HG03139 (cell line): ENCODE data around the gene CYP21A2.
"Not testable (repeated sequence)": the region's sequence is repeated elsewhere in the genome, so short reads cannot be mapped to it uniquely, and the experiment has no call there.

ENCODE experiments used
- ATAC-seq: cut with Tn5 transposase; IDR thresholded peaks from one replicate; pipeline ENCODE4 v1.9.1; 2021; ENCODE audit not compliant: unreplicated experiment

The CYP21A2 gene

GRCh38 chr6:32052626-32053025, 14.4 kb downstream of the CYP21A2 start:
- not testable (repeated sequence) for ATAC-seq

- ATAC-seq = not testable (repeated sequence)
Measured at GRCh38 chr6:32053314-32053713, 15.1 kb downstream of the CYP21A2 start.

DNA sequence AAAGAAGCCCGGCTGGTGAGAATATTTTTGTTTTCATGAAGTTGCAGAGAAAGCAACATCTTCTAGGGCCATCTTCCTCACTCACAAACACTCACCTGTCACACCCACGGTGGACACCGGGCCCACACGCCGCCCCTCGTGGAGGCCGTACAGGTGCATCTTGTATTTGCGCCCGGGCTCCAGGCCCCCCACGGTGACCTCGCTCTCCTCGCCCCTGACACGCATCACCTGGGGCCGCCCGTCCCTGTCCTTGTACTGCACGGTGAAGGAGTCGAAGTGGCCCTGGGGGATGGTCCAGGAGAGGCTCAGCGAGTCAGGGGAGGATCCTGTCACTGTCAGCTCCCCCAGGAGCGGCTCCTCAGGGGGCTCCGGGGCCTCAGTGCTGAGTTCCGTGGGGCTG, 17.5 kb downstream of the CYP21A2 start:
- not testable (repeated sequence) for ATAC-seq

- no peak for ATAC-seq
Measured at GRCh38 chr6:32056254-32056653, 18.0 kb downstream of the CYP21A2 start.

GRCh38 chr6:32057966-32058365, 19.8 kb downstream of the CYP21A2 start:
- no peak for ATAC-seq

DNA sequence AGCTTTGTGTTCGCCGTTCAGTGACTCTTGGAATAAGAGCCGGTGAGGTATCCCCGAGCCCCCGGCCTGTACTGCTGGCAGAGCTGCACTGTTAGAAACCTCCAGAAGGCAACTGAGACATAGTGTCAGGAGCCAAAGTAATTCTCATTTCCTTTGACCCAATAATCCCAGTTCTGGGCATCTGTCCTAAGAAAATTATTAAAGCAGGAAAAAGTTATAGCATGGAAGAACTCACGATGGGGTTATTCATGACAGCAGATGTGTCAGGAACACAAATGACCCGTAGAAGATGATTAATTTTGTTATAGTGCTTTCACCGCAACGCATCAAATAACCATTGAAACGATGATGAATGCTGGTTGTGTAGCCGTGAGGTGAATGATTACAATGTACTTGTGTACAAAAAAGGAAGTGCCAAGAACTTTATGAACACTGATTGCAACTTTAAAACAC, 20.3 kb downstream of the CYP21A2 start:
- no peak for ATAC-seq

DNA sequence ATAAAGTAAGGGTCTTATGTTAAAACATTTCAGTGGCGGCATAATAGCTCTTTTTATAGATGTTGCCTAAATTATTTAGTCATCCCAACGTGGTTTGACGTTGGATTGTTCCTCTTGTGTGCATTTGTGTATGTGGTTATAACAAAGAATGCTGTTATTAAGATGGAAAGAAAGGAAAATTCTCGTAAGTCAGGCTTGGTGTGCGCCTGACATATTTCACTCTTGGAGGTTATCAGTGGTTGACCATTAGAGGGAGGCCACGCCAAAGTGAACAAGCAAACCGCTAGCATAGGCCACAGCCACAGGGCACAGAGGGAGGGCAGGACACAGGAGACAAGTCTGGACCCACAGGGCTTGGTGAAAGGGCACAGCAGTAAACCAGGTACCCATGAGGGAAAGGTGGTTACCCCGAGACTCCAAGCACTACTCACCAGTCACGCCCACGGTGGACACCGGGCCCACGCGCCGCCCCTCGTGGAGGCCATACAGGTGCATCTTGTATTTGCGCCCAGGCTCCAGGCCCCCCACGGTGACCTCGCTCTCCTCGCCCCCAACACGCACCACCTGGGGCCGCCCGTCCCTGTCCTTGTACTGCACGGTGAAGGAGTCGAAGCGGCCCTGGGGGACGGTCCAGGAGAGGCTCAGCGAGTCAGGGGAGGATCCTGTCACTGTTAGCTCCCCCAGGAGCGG, 22.9 kb downstream of the CYP21A2 start:
- no peak for ATAC-seq

DNA sequence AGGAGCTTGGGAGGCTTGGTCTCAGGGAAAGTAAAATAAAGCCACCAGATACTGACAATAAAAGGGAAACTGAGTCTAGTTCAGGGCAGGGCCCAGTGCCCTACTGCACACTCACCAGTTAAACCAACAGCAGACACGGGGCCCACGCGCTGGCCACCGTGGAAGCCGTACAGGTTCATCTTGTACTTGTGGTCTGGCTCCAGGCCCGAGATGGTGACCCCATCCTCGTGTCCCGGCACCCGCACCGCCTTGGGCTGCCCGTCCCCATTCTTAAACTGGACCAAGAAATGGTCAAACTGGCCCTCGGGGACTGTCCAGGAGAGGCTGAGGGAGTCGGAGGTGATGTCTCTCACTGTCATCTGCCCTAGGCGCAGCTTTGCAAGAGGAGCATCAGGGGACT, 26.5 kb downstream of the CYP21A2 start:
- ATAC-seq = no peak

DNA sequence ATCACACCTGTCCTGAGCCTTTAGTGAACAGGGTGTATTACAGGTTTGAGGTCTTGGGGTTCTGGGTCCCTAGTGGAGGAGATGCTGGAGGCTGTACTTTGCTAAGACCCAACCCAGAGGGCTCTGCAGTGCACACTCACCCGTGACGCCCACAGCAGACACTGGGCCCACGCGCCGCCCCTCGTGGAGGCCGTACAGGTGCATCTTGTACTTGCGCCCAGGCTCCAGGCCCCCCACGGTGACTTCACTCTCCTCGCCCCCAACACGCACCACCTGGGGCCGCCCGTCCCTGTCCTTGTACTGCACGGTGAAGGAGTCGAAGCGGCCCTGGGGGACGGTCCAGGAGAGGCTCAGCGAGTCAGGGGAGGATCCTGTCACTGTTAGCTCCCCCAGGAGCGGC, 29.3 kb downstream of the CYP21A2 start:
- not testable (repeated sequence) for ATAC-seq

DNA sequence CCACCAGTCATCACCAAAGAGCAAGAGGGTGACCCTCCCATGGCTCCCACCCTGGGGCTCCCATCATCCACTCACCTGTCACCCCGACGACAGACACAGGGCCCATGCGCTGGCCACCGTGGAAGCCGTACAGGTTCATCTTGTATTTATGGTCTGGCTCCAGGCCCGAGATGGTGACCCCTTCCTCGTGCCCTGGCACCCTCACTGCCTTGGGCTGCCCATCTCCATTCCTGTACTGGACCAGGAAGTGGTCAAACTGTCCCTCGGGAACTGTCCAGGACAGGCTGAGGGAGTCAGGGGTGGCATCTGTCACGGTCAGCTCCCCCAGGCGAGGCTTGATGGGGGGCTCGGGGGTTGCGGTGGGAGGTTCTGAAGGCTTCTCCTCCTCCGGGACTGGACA, 30.1 kb downstream of the CYP21A2 start:
- not testable (repeated sequence) for ATAC-seq

- no peak for ATAC-seq
Measured at GRCh38 chr6:32068867-32069266, 30.7 kb downstream of the CYP21A2 start.

DNA sequence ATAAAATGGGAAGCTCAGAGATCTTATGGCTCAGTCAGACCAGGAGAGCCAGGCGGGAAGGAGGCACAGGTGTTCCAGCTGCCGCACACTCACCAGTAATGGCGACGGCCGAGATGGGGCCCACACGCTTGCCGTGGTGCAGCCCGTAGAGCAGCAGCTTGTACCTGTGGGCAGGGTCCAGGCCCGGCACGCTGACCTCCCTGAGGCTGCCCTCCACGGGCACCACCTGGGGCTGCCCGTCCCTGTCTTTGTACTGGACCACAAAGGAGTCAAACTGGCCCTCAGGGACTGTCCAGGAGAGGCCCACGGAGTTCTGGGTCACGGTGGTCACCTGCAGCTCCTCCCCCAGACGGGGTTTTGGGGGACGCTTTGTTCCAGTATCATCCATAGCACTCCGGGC, 31.2 kb downstream of the CYP21A2 start:
- no peak for ATAC-seq

GRCh38 chr6:32069878-32070515, 31.8 kb downstream of the CYP21A2 start:
- no peak for ATAC-seq

GRCh38 chr6:32070814-32071543, 32.8 kb downstream of the CYP21A2 start:
- no peak for ATAC-seq

- no peak for ATAC-seq
Measured at GRCh38 chr6:32073101-32073500, 34.9 kb downstream of the CYP21A2 start.

DNA sequence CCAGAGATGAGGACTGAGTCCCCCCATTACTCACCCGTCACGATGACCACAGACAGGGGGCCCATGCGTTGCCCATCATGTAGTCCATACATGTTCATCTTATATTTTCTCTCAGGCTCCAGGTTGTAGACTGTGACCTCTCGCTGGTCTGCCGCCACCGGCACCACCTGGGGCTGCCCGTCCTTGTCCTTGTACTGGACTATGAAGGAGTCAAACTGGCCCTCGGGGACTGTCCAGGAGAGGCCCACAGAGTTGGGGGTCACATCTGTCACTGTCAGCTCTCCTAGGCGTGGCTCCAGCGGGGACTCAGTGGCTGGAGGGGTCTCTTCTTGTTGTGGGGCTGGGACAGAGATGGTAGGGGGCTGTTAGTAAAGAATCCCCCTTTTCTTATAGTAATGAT, 35.4 kb downstream of the CYP21A2 start:
- no peak for ATAC-seq

DNA sequence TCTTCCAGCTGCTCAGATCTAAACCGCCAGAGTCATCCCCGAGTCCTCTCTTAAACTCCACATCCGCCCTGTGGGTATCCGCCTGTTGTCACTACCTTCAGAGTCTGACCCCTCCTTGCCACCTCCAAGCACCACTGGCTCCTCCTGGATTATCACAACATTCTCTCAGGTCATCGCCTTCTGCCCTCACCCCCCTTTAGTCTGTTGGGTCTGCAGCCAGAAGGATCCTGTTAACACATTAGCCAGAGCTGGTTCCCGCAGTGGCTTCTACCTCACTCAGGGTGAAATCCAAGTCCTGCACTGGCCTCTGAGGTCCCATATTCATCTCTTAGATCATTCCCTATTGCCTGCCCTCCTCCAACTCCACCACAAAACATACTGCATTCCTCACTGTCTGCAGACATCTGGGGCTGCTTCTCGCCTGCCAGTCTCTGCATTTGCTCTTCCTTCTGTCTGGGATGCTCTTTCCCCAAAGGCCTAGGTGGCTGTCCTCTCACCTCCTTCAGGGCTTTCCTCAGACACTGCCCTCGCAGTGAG, 36.8 kb downstream of the CYP21A2 start:
- no peak for ATAC-seq

- ATAC-seq = no peak
Measured at GRCh38 chr6:32075781-32076180, 37.6 kb downstream of the CYP21A2 start.

DNA sequence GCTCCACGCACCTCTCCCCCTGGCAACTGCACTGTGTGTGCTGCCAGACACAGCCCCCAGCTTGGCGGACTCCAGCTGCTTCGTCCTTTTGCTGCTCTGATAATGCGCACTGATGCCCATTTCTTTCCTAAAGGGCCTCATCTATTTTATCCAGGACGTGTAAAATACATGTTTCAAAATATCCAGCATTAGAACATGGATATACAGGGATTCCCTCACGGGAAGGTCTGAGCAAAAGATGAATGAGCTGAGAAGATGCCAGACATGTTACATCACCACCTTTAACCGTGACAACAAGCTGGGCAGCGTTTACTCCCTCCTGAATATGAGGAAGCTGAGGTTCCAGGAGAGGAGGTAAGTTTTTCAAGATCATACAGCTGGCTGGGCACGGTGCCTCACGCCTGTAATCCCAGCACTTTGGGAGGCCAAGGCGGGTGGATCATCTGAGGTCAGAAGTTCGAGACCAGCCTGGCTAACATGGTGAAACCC, 38.1 kb downstream of the CYP21A2 start:
- no peak for ATAC-seq

GRCh38 chr6:32079566-32080290, 41.5 kb downstream of the CYP21A2 start:
- no peak for ATAC-seq
